Measurements from ENCODE around the gene UROC1.
"Not testable (repeated sequence)": the region's sequence is repeated elsewhere in the genome, so short reads cannot be mapped to it uniquely, and the experiment has no call there.

The UROC1 gene

DNA sequence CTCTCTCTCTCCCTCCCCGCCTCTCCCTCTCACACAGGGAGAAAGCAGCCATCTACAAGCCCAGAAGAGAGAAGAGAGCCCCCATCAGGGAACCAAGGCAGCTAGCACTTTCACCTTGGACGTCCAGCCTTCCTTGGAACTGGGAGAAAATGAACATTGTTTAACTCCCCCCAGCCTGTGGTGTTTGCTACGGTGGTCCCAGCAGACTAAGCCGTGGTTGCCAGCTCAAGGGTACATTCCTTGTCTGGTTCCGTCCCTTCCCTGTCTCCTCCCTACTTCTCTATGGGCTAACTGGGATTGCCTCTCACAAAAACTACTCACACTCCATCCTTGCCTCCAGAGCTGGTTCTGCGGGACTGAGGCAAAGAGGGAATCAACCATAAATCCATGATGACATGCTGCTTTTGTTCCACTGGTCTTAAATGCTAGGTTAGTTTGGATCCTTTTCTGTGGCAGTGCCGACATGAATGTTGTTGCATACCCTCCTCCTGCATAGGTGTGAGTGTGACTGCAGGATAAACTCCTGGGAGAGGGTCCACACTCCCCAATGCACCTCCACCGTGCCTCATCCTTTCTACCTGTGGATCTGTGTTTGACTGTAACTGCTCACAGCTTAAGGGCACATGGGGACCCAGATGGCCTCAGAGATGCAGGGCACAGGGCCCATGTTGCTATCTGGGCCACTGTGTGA is 29.1 kb upstream of the UROC1 start:
- no peak for DNase-seq

DNA sequence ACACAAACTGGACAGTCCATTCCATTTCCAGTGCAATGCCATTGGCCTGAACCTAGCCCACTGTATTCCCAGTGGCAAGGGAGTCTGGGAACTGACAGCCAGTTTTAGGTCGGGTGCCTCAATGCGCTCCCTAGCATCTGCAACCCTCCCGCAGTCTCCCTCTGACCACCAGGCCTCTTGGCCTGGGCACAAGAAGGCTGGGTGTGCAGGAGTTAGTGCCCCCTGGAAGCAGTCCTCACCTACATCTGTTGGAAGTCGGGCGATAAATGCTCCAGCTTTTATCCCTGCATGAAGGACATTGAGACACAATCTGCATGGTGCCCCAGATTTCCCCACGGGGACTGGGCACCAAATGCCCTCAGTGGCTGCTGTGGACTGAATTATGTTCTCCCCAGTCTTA is 28.4 kb upstream of the UROC1 start:
- no peak for DNase-seq

GRCh38 chr3:126545544-126545943 is 28.0 kb upstream of the UROC1 start:
- DNase-seq, result no peak

DNA sequence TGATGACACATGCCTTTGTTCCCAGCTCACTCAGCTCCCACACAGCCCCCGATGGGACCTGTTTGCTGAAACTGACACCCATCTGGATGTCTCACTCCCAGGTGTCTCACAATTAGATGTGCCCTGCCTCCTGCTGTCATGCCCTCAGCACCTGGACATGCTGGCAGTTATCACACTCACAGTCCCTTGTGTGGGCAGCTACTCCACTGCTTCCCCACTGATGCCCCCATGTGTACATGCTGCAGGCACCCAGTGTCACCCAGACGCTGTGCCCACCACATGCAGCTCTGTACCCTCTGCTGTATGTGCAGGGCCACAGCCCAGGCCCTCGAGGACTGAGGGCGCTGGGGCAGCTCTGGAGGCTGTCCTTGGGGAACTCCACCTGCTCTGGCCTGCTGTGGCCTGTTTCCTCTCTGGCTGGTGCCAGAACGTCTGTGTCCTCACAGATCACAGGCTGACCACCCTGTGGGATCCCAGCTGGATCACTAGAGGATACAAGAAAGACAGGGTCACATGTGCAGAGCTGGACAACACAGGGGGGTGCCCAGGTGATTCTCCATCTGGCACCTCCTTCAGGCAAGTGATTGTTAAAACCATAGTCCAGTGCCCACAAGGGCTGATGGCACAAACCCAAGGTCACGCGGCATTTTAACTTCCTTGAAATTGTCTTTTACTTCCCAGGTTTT is 27.2 kb upstream of the UROC1 start:
- DNase-seq, result peak; percentile 24 to 52

DNA sequence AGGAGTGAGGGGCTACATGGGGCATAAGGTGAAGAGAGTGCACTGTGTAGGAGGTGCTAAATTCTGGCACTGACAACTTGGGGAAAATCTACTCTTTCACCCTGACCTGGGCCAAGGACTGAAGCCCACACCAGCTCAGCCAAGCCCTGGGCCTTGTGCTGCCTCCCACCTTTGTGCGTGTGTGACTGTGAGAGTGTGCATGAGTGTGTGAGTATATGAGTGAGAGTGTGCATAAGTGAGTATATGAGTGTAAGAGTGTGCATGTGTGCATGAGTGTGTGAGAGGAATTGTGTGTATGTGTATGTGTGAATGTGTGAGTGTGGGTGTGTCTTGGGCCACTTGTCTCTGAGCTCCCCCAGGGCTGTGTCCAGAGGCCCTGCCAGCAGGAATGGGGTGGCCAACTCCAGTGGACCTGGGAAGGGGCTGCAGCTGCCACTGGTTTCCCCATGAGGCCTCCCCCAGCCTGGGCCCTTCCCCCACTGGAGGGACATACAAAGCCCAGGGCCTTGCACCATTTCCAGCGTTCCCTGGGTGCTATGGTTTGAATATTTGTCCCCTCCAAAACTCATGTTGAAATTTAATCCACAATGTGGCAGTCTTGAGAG is 26.0 kb upstream of the UROC1 start:
- no peak for DNase-seq

DNA sequence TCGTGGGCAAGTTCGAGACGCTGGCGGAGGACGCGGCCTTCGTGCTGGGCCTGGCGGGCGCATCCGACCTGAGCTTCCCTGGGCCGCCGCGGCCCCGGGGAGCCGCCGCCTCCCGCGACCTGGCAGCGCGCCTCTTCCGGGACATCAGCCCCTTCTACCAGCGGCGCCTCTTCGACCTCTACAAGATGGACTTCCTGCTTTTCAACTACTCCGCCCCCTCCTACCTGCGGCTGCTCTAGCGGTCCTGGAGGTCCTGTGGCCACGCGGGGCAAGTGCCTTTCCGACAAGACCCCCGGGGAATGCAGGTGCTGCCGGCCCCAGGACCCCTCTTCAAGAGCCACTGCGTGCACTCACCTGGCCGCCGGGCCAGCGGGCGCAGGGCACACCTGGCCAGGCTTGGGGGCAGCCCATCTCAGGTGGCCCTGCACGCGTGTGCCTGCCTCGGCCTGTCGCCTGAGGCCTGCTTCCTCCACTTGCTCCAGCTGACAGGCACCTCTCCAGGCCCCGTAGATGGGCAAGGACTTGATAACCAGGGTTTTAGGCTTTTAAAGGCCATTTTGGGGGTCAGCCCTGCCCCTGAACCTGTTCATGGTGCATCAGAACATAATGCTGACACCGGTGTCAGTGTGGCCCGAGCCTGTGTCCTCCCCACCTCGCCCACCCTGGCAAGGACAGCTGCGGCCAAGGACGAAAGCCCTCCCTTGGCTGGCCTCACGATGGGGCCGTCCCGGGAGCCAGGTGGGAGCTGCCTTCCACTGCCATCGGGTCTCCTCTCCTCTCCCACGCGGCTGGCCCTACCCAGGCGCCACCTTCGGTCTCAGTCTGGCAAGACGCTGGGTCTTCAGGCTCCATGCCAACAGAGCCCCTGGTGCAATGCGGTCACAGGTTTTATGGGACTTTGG is 25.0 kb upstream of the UROC1 start:
- no peak for DNase-seq

- no peak for DNase-seq
Observed at GRCh38 chr3:126541628-126542339, 24.2 kb upstream of the UROC1 start.

GRCh38 chr3:126540951-126541627 is 23.5 kb upstream of the UROC1 start:
- no peak for DNase-seq

DNA sequence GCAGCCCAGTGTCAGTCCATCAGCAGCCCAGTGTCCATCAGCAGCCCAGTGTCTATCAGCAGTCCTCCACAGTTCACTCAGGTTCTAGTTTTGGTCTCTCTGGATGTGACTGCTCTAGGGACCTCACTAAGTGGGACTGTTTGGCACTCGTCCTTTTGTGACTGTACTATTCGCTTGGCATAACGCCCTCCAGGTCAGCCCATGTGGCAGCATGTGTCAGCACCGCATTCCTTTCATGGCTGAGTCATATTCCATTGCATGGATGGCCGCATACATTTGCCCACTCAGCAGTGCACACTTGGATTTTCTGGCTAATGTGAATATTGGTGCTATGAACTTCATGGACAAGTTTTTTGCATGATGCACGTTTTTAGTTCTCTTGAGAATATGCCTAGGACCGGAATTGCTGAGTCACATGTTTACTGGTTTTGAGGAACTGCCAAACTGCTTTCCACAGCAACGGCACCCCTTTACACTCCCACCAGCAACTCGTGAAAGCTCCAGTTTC is 22.8 kb upstream of the UROC1 start:
- no peak for DNase-seq

DNA sequence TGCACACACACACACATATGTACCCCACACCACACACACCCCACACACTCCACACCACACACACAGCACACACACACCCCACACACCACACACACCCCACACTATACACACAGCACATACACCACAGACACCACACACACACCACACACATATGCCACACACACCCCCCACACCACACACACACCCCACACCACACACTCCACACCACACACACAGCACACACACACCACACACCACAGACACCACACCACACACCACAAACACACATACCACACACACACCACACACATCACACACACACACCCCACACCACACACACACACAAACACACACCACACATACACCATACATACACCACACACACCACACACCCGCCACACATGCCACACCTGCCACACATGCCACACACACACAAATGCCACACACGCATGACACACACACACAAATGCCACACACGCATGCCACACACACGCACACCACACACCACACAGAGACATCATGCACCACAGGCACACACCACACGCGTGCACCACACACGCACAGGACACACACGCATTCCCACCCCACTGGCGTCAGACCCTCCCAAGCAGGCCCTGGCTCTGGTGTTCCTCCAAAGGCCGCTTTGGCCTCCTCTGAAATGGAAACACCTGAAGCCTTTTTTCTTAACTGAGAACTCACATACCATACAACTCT is 22.1 kb upstream of the UROC1 start:
- no peak for DNase-seq

DNA sequence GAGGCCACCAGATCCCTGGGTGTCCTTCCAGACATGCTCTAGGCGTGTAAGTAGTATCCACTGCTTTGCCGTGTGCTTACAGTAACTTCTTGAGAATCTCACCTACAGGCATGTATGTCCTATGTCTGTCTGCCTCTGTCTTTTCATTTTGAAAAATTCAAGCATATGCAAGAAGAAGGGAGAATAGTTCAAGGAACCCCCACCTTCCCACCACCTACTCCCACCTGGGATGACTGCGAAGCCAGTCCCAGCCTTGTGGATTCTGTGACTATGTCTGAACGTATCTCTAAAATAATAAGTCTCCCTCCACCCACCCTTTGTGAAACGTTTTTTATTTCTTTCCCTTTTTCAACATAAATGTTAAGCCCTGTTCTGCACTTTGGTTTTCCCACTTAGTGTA is 21.4 kb upstream of the UROC1 start:
- no peak for DNase-seq

DNA sequence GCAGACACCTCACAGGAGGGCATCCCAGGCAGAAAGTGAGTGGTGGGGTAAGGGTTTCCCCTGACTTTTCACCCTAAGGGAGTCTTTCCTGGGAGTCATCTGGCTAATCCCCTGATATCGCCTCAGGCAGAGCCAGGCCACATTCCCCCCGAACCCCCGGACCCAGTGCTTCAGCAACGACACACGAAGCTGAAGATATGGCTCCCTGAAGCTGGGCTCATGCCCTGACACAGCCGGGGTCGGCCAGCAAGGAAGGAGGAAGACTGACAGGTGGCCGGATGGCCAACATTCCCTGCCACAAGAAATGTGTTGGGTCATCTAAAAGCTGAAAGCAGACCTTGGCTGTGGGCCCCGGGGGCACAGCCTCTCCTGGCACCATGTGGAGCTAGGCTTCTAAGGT is 20.7 kb upstream of the UROC1 start:
- DNase-seq, result no peak

GRCh38 chr3:126537730-126538281 is 20.2 kb upstream of the UROC1 start:
- peak; percentile 84 to 98 for DNase-seq

GRCh38 chr3:126537116-126537729 is 19.6 kb upstream of the UROC1 start:
- peak in 1 of 2 experiments; percentile 57 for DNase-seq

- no peak for DNase-seq
Observed at GRCh38 chr3:126536126-126536525, 18.6 kb upstream of the UROC1 start.

DNA sequence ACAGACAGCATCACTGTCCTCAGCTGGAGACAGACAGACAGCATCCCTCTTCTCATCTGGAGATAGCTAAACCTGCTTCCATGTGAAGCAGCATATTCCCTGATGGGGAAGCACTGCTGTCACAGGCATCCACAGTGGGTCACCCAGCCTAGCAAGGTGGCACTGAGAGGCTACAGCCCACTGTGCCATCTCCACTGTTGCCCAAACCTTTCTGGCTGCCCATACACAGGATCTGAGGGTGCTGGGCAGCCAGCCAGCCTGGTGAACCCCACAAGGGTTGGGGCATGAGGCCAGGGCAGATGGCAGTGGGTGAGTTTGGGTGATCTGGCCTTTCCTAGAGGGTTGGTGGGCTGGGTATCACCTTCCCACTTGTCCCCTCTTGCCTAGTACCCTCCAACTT is 18.1 kb upstream of the UROC1 start:
- no peak for DNase-seq

GRCh38 chr3:126534716-126535115 is 17.1 kb upstream of the UROC1 start:
- not testable (repeated sequence) for DNase-seq

GRCh38 chr3:126533506-126533905 is 15.9 kb upstream of the UROC1 start:
- no peak for DNase-seq

GRCh38 chr3:126531051-126531330 is 13.4 kb upstream of the UROC1 start:
- no peak for DNase-seq
